Measurements from ENCODE around the gene INO80C. TPM values are rescaled to one million over a fixed set of nuclear protein-coding genes. Genes with fewer than 3 reads are reported as not detected.

The INO80C gene
- total RNA-seq, 1 donor from 2014 or later, result 33.8 TPM

DNA sequence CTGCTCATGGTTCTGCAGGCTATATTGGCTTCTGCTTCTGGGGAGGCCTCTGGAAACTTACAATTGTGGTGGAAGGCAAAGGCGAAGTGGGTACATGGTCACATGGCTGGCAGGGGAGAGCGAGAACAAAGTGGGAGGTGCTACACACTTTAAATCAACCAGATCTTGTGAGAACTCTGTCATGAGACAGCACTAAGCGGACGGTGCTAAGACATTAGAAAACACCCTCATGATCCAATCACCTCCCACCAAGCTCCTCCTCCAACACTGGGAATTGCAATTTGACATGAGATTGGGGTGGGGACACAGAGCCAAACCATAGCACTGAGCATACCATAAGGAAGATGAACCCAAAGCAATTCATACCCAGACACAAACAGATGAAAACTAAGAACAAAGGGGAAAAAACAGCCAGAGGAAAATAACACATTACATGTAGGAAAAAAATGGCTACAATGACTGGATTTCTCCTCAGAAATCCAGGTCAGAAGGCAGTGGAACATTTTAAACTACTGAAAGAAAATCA lies 31.1 kb upstream of the INO80C start:
- H3K4me1 Mint-ChIP-seq, result peaks cover 20% of the 10 kb centered on the region
- no peak for DNase-seq (ENCODE audit: low read depth, low spot score)
- TF ChIP-seq, protein P1, sequence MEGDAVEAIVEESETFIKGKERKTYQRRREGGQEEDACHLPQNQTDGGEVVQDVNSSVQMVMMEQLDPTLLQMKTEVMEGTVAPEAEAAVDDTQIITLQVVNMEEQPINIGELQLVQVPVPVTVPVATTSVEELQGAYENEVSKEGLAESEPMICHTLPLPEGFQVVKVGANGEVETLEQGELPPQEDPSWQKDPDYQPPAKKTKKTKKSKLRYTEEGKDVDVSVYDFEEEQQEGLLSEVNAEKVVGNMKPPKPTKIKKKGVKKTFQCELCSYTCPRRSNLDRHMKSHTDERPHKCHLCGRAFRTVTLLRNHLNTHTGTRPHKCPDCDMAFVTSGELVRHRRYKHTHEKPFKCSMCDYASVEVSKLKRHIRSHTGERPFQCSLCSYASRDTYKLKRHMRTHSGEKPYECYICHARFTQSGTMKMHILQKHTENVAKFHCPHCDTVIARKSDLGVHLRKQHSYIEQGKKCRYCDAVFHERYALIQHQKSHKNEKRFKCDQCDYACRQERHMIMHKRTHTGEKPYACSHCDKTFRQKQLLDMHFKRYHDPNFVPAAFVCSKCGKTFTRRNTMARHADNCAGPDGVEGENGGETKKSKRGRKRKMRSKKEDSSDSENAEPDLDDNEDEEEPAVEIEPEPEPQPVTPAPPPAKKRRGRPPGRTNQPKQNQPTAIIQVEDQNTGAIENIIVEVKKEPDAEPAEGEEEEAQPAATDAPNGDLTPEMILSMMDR (conservative IDR thresholded peaks at IDR 0.05), result no peak
- H3K36me3 Mint-ChIP-seq (ENCODE audit: low read depth), result peaks cover 6% of the 10 kb centered on the region
- H3K27ac Mint-ChIP-seq (ENCODE audit: unreplicated experiment), result peak overlapping the region; percentile 45
- no peaks in the 10 kb centered on the region for H3K27me3 Mint-ChIP-seq (ENCODE audit: low read depth)
- H3K9me3 Mint-ChIP-seq, result peaks cover 13% of the 10 kb centered on the region
- no peak overlapping the region for H3K4me3 Mint-ChIP-seq

GRCh38 chr18:35526495-35527059 lies 28.8 kb upstream of the INO80C start:
- no peak overlapping the region for H3K4me3 Mint-ChIP-seq
- H3K36me3 Mint-ChIP-seq (ENCODE audit: low read depth), result peaks cover 3% of the 10 kb centered on the region
- no peaks in the 10 kb centered on the region for H3K27me3 Mint-ChIP-seq (ENCODE audit: low read depth)
- no peak overlapping the region for H3K27ac Mint-ChIP-seq (ENCODE audit: unreplicated experiment)
- DNase-seq (ENCODE audit: low read depth, low spot score), result no peak
- TF ChIP-seq, protein P1 (conservative IDR thresholded peaks at IDR 0.05), result no peak
- H3K9me3 Mint-ChIP-seq, result peaks cover 12% of the 10 kb centered on the region
- H3K4me1 Mint-ChIP-seq, result peaks cover 23% of the 10 kb centered on the region

- H3K27ac Mint-ChIP-seq (ENCODE audit: unreplicated experiment), result no peak overlapping the region
- no peak overlapping the region for H3K4me3 Mint-ChIP-seq
- no peak for DNase-seq (ENCODE audit: low read depth, low spot score)
- peaks cover 23% of the 10 kb centered on the region for H3K4me1 Mint-ChIP-seq
- H3K27me3 Mint-ChIP-seq (ENCODE audit: low read depth), result no peaks in the 10 kb centered on the region
- TF ChIP-seq, protein P1 (conservative IDR thresholded peaks at IDR 0.05), result no peak
- H3K9me3 Mint-ChIP-seq, result peaks cover 7% of the 10 kb centered on the region
- peaks cover 1% of the 10 kb centered on the region for H3K36me3 Mint-ChIP-seq (ENCODE audit: low read depth)
Observed at GRCh38 chr18:35525795-35526494, 28.2 kb upstream of the INO80C start.

GRCh38 chr18:35524226-35524625 lies 26.5 kb upstream of the INO80C start:
- Mint-ChIP-seq H3K4me1 (peaks cover 27% of the 10 kb centered on the region), H3K9me3 (peaks cover 3% of the 10 kb centered on the region), H3K4me3 (no peak overlapping the region), H3K27ac (ENCODE audit: unreplicated experiment) (no peak overlapping the region), H3K36me3 (ENCODE audit: low read depth) (no peaks in the 10 kb centered on the region), H3K27me3 (ENCODE audit: low read depth) (no peaks in the 10 kb centered on the region)
- no peak for DNase-seq (ENCODE audit: low read depth, low spot score)
- TF ChIP-seq, protein P1 (conservative IDR thresholded peaks at IDR 0.05), result no peak

GRCh38 chr18:35522130-35522959 lies 24.6 kb upstream of the INO80C start:
- H3K36me3 Mint-ChIP-seq (ENCODE audit: low read depth), result no peaks in the 10 kb centered on the region
- TF ChIP-seq, protein P1 (conservative IDR thresholded peaks at IDR 0.05), result no peak
- DNase-seq (ENCODE audit: low read depth, low spot score), result no peak
- H3K9me3 Mint-ChIP-seq, result peaks cover 3% of the 10 kb centered on the region
- no peak overlapping the region for H3K27ac Mint-ChIP-seq (ENCODE audit: unreplicated experiment)
- peaks cover 29% of the 10 kb centered on the region for H3K4me1 Mint-ChIP-seq
- no peaks in the 10 kb centered on the region for H3K27me3 Mint-ChIP-seq (ENCODE audit: low read depth)
- H3K4me3 Mint-ChIP-seq, result no peak overlapping the region

All from neural crest cell (in vitro differentiated cells).